Activated naive CD4-positive, alpha-beta T cell treated with anti-CD3 and anti-CD28 coated beads, Interleukin-2, amount 50 U/mL, for 24 hours (primary cell): Measurements from ENCODE around the gene PTGES.

Source experiments
- H3K27ac Mint-ChIP-seq: one replicate; pipeline ENCODE4 v1.8.0; 2021; ENCODE audit warnings: mild to moderate bottlenecking, mixed read lengths
- H3K27me3 Mint-ChIP-seq: one replicate; pipeline ENCODE4 v1.8.0; 2021; ENCODE audit warnings: mixed read lengths
- H3K36me3 Mint-ChIP-seq: one replicate; pipeline ENCODE4 v1.8.0; 2021; ENCODE audit warnings: mixed read lengths
- H3K4me1 Mint-ChIP-seq: one replicate; pipeline ENCODE4 v1.8.0; 2021; ENCODE audit warnings: mixed read lengths
- H3K4me3 Mint-ChIP-seq: one replicate; pipeline ENCODE4 v1.8.0; 2021; ENCODE audit warnings: mild to moderate bottlenecking, mixed read lengths
- H3K9me3 Mint-ChIP-seq: one replicate; pipeline ENCODE4 v1.8.0; 2021; ENCODE audit warnings: mixed read lengths

Gene PTGES

DNA sequence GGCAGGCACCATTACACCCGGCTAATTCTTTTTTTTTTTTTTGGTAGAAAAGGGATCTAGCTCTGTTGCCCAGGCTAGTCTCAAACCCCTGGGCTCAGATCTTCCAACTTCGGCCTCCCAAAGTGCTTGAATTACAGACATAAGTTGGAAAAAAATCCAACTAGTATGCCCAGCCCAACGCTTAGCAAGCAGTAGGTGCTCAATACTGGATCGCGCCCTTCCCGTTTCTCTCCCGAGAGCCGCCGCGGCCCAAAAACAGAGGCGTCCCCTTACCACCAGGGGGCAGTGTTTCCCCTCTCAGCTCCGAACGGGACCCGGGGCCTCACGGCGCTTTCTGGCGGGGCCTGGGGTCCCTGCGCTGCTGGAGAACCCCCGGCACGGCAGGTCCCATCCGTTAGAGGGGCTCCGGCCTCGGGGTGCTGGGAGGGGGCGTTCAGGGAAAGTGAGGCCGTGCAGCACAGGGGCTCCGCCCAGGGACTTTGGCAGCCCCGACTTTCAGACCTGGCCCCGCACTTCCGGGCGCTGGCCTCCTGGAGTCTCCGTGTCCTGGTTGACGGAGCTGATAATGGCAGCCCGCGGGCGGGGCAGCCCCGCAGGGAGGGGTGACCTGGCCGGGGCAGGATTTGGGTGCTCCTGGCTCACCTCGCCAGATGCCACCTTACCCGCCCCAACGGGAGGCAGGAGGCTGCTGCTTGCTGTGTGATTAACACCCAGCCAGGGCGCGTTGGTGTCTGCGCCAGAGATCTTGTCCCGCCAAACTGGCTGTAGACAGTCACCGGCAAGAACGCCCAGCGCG, 15.2 kb downstream of the PTGES start:
- Mint-ChIP-seq H3K27ac (no peak overlapping the region), H3K4me3 (peak overlapping the region; percentile 78), H3K27me3 (no peaks in the 10 kb centered on the region), H3K4me1 (peaks cover 9% of the 10 kb centered on the region), H3K36me3 (no peaks in the 10 kb centered on the region), H3K9me3 (no peaks in the 10 kb centered on the region)

GRCh38 chr9:129736334-129736733, 16.5 kb downstream of the PTGES start:
- H3K27me3 Mint-ChIP-seq, result no peaks in the 10 kb centered on the region
- H3K4me3 Mint-ChIP-seq, result no peak overlapping the region
- H3K4me1 Mint-ChIP-seq, result peaks cover 9% of the 10 kb centered on the region
- no peaks in the 10 kb centered on the region for H3K36me3 Mint-ChIP-seq
- no peaks in the 10 kb centered on the region for H3K9me3 Mint-ChIP-seq
- no peak overlapping the region for H3K27ac Mint-ChIP-seq

DNA sequence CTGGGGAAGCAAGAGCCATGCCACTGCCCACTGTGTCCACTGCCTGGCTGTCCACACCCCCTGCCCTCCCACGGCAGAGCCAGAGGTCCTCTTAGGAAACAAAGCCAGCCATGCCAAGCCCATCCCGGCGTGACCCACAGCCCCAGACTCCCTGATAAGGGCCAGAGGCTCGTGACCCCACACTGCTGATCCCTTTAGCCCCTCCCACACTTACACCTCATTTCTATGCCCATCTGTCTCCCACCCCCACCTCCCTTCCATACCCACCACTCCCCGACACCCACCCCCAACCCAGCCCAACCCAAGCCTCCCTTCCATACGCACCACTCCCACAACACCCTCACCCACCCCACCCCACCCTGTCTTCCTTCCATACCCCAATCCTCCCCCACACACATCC, 17.3 kb downstream of the PTGES start:
- no peak overlapping the region for H3K27ac Mint-ChIP-seq
- H3K4me1 Mint-ChIP-seq, result peaks cover 9% of the 10 kb centered on the region
- H3K9me3 Mint-ChIP-seq, result no peaks in the 10 kb centered on the region
- no peaks in the 10 kb centered on the region for H3K36me3 Mint-ChIP-seq
- no peak overlapping the region for H3K4me3 Mint-ChIP-seq
- H3K27me3 Mint-ChIP-seq, result no peaks in the 10 kb centered on the region

DNA sequence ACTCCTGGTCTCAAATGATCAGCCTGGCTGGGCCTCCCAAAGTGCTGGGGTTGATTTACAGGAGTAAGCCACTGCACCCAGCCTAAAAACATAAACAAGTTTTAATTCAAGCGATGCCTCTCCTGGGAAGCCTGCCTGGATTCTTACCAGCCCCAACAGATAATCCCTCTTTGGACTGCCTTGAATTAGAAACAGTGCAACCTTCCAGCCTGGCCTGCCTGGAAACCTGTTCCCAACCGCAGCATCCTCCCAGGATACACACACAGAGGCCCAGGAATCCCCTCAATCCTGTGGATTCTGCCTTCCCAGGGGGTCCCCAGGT, 19.2 kb downstream of the PTGES start:
- Mint-ChIP-seq H3K36me3 (no peaks in the 10 kb centered on the region), H3K4me1 (peaks cover 9% of the 10 kb centered on the region), H3K9me3 (no peaks in the 10 kb centered on the region), H3K27me3 (no peaks in the 10 kb centered on the region), H3K27ac (no peak overlapping the region), H3K4me3 (no peak overlapping the region)

GRCh38 chr9:129732946-129733631, 19.8 kb downstream of the PTGES start:
- Mint-ChIP-seq H3K36me3 (no peaks in the 10 kb centered on the region), H3K4me3 (no peak overlapping the region), H3K9me3 (no peaks in the 10 kb centered on the region), H3K27ac (no peak overlapping the region), H3K27me3 (no peaks in the 10 kb centered on the region), H3K4me1 (peaks cover 5% of the 10 kb centered on the region)

GRCh38 chr9:129732100-129732499, 20.7 kb downstream of the PTGES start:
- H3K27ac Mint-ChIP-seq, result no peak overlapping the region
- H3K27me3 Mint-ChIP-seq, result no peaks in the 10 kb centered on the region
- no peaks in the 10 kb centered on the region for H3K9me3 Mint-ChIP-seq
- H3K4me1 Mint-ChIP-seq, result no peaks in the 10 kb centered on the region
- H3K4me3 Mint-ChIP-seq, result no peak overlapping the region
- H3K36me3 Mint-ChIP-seq, result no peaks in the 10 kb centered on the region

- Mint-ChIP-seq H3K4me1 (no peaks in the 10 kb centered on the region), H3K36me3 (no peaks in the 10 kb centered on the region), H3K4me3 (no peak overlapping the region), H3K27me3 (no peaks in the 10 kb centered on the region), H3K27ac (no peak overlapping the region), H3K9me3 (no peaks in the 10 kb centered on the region)
Observed at GRCh38 chr9:129731477-129732085, 21.3 kb downstream of the PTGES start.

DNA sequence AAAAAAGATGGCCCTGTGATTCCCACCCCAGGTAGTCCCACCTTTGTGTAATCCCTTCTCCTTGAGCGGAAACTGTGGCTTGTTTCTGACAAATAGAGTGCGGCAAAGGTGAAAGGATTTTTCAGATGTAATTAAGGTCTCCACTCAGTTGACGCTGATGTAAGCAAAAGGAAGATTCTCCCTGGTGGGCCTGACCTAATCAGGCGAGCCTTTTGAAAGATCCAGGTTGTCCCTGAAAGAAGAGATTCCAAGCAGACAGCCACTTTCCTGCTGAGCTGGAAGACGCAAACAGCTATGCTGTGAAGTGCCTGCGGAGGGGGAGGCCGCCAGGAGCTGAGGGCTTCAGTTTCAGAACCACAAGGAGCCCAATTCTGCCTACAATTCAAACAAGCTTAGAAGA, 24.1 kb downstream of the PTGES start:
- Mint-ChIP-seq H3K27me3 (peaks cover 1% of the 10 kb centered on the region), H3K4me1 (no peaks in the 10 kb centered on the region), H3K9me3 (no peaks in the 10 kb centered on the region), H3K36me3 (no peaks in the 10 kb centered on the region), H3K4me3 (no peak overlapping the region), H3K27ac (no peak overlapping the region)

DNA sequence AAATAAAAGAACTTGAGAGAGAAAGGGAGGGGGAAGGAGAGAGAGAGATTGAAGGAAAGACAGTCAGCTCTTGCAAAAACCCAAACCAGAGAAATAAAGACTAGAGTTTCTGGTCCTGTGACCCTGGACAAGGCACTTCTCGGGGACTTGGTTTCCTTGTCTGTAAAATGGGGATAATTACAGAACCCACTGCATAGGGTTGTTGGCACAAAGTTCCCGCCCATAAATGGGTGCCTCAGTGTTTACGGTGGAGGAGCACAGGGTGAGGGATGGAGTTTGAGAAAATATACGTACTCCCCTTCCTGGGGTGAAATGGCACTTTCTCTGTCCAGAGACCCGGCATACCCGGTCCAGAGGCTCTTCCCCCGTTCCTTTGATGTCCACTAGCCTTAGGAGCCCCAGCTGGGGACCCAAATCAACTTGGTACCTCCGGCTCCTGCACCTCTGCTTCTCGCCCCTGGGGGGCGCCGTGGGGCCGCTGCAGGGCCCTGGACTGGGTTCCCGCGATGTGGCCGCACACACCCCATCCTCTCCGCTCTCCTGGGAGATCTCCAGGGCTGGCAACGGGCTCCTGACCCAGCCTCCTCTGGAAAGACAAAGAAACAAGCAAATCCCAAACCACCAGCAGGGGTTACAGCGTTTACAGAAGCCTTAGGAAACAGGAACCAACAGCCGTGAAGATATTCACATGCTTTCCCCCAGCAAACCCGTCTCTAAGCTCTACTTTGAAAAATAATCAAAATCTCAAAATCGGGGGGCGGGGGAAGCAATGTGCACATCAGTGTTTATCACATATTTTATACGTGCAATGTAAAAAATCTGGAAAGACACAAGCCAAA, 26.3 kb downstream of the PTGES start:
- Mint-ChIP-seq H3K27ac (no peak overlapping the region), H3K36me3 (no peaks in the 10 kb centered on the region), H3K4me3 (no peak overlapping the region), H3K4me1 (no peaks in the 10 kb centered on the region), H3K9me3 (no peaks in the 10 kb centered on the region), H3K27me3 (peaks cover 1% of the 10 kb centered on the region)

DNA sequence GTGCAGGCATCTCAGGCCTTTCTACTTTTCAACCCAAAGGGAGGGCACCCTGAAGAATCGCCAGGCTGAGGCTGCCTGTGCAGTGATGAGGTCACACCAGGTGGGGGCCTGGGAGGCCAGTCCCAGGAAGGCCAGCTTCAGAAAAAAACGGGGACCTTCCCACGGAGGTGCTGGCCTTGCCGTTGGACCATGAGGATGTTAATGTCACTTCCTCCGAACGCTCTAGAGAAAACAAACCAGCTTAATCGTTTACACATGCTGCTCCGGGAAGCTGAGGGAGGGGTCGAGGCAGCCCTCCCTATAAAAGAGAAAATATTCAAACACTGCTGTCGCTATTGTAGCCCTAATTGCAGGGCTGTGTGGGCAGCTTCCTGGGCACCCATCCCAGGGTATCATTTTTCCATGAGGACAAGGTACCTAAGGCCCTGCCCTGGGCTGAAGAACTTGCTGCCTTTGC, 27.0 kb downstream of the PTGES start:
- Mint-ChIP-seq H3K4me1 (no peaks in the 10 kb centered on the region), H3K27ac (no peak overlapping the region), H3K4me3 (no peak overlapping the region), H3K27me3 (peaks cover 1% of the 10 kb centered on the region), H3K36me3 (no peaks in the 10 kb centered on the region), H3K9me3 (no peaks in the 10 kb centered on the region)

- Mint-ChIP-seq H3K27ac (no peak overlapping the region), H3K4me1 (no peaks in the 10 kb centered on the region), H3K9me3 (no peaks in the 10 kb centered on the region), H3K36me3 (no peaks in the 10 kb centered on the region), H3K27me3 (peaks cover 1% of the 10 kb centered on the region), H3K4me3 (no peak overlapping the region)
Observed at GRCh38 chr9:129724456-129725190, 28.2 kb downstream of the PTGES start.

DNA sequence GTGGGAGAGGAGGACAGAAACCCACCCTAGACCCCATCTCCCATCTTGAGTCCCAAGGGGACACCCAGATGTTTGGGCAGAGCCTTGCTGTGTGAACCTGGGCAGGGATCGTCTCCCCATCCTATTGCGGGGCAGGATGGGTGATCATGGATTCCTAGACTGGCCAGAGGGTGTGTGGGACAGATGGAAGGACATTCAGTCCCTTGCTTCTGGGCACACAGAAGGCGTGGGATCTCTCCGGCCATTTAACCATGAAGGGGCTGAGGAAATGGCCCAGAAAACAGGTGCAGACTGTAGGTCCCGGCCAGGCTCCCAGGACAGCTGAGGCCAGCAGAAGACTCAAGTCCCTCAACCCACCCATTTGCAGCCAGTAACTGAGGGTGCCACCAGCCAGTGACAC, 29.9 kb downstream of the PTGES start:
- Mint-ChIP-seq H3K4me3 (no peak overlapping the region), H3K4me1 (no peaks in the 10 kb centered on the region), H3K27ac (no peak overlapping the region), H3K9me3 (no peaks in the 10 kb centered on the region), H3K36me3 (no peaks in the 10 kb centered on the region), H3K27me3 (peaks cover 1% of the 10 kb centered on the region)

DNA sequence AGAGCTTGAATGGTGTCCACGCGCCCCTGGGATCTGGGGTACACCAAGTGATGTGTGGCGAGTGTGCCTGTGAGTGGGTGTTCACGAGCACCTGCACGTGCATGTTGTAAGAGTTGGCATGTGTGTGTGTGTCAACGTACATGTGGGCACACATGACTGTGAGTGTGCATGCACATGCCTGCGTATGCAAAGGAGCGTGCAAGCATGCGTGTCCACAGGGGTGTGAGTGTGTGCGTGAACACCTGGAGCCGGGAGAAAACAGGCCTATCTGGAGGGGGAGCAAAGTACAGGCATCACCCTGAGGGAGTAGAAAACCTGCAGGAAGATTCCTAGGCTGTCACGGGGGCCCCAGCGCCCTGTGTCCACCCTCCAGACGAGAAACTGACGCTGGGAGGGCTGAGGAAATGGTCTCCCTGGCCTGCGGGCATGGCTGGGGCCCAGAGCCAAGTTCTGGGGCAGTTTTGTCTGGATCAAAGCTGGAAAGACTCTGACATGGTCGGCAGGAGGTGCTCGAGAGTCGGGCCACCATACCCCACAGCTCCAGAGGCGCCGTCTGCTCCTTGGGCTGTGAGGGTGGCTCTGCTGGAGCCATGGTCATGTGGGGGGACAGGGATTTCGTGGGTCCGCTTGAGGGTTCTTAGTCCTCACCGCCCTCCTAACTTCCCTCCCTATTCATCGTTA, 31.8 kb downstream of the PTGES start:
- Mint-ChIP-seq H3K4me3 (no peak overlapping the region), H3K27ac (no peak overlapping the region), H3K9me3 (no peaks in the 10 kb centered on the region), H3K27me3 (peaks cover 2% of the 10 kb centered on the region), H3K4me1 (no peaks in the 10 kb centered on the region), H3K36me3 (no peaks in the 10 kb centered on the region)

- Mint-ChIP-seq H3K27me3 (peaks cover 2% of the 10 kb centered on the region), H3K4me3 (no peak overlapping the region), H3K27ac (no peak overlapping the region), H3K36me3 (no peaks in the 10 kb centered on the region), H3K9me3 (no peaks in the 10 kb centered on the region), H3K4me1 (no peaks in the 10 kb centered on the region)
Observed at GRCh38 chr9:129720181-129720864, 32.5 kb downstream of the PTGES start.
